ENCODE data around the gene RNF4. TPM values are rescaled to one million over a fixed set of nuclear protein-coding genes. Genes with fewer than 3 reads are reported as not detected.
"Not testable (repeated sequence)": the region's sequence is repeated elsewhere in the genome, so short reads cannot be mapped to it uniquely, and the experiment has no call there.

RNF4 gene
- total and polyA plus RNA-seq, 2 donors (not counting 1 experiment from before 2014, with no cell fraction given), result 45.6 to 72.4 TPM

DNA sequence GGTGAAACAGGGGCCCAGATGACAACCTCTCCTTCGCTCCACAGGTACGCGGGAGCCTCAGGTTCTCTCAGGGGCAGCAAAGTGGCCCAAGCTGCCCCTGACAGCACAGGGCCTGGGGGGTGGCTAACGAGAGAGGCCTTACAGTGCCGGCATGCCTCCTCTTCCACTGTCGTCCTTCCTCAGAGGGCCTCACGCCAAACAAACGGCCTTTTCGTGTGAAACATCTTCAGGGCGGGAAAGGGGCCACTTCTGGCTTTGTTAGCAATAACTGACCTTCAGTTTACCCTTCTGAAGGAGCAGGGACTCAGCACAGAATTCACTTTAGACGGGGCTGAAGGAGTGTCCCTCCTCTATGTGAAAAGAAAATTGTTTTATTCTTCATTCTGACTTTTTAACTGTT is 46.0 kb downstream of the RNF4 start:
- not testable (repeated sequence) for H3K9ac ChIP-seq (ENCODE audit: insufficient read depth, low read length); H3K4me1 ChIP-seq (ENCODE audit: control insufficient read depth, extremely low read depth, insufficient read depth, low read length); DNase-seq (ENCODE audit: low read depth in 2 of 2); H3K27ac ChIP-seq (ENCODE audit: insufficient read depth, low read length); H4K20me1 ChIP-seq (ENCODE audit: control insufficient read depth, extremely low read depth, insufficient read depth, low read length); H3K79me2 ChIP-seq (ENCODE audit: control insufficient read depth, insufficient read depth, low read length); H2AFZ ChIP-seq (ENCODE audit: low read length); H3K4me3 ChIP-seq (replicated peaks in 1 of 4; ENCODE audit: control extremely low read depth in 1 of 4, insufficient read depth in 1 of 4, low read depth in 3 of 4, low read length in 4 of 4); H3K4me2 ChIP-seq (ENCODE audit: extremely low read depth, insufficient read depth, low read length); H3K9me3 ChIP-seq (ENCODE audit: control insufficient read depth, insufficient read depth, low read depth, low read length); H3K27me3 ChIP-seq (ENCODE audit: control insufficient read depth, insufficient read depth, low read length)
- H3K36me3 ChIP-seq (ENCODE audit: control insufficient read depth, insufficient read depth, low read length), result peaks cover 22% of the 10 kb centered on the region

DNA sequence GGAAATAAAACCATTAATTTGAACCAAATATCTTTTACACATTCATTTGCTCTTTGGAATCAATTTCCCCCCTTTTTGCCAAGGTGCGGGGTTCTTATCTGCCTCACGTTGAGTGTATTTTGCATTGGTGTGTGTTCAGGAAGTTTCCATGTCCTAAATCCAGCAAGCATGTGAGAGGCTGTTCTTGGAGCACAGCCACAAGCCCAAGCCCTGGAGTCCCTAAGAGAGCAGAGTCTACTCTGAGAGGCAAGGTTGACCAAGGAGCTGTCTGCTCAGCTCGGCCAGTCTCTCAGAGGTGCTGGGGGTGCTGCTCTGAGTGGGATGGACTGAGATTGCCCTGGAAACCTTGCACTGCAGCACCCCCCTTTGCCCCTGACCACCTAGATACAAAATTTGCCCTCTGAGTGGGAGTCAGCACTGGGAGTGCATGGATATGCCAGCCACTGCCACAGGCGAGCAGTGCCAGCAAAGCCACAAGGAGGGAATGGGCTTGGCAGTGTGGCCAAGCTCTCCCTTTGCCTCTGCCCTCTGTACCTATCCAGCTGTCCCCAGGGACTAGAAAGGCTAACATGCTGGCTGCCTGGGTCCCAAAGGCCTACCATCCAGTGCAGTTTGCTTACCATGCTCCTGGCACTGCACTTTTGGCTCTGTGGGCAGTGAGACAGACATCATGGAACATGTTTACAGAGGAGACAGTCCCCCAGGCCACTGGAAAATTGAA is 47.1 kb downstream of the RNF4 start:
- no peak for DNase-seq (ENCODE audit: low read depth in 2 of 2)

DNA sequence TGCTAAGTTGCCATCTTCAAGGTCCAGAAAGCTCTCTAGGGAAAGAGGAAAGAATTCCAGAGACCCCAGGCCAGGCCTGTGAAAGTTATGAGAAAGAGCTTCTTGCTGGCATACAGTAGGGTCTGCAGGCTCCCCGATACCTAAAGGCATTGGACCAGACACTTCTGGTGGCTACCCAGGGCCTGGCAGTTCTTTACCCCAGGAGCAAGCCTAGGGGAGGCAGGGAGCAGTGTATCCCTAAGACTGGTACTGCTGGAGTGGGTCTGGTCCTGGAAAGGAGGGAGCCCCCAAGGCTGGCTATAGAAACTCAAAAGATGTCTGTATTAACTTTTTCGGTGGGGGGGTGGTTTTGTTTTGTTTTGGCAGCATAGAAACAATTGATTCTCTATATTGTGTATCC is 47.7 kb downstream of the RNF4 start:
- Histone ChIP-seq H3K4me1 (ENCODE audit: control insufficient read depth, extremely low read depth, insufficient read depth, low read length) (no peaks in the 10 kb centered on the region), H3K4me3 (replicated peaks in 1 of 4; ENCODE audit: control extremely low read depth in 1 of 4, insufficient read depth in 1 of 4, low read depth in 3 of 4, low read length in 4 of 4) (no peak overlapping the region), H3K4me2 (ENCODE audit: extremely low read depth, insufficient read depth, low read length) (no peak overlapping the region), H3K36me3 (ENCODE audit: control insufficient read depth, insufficient read depth, low read length) (peaks cover 17% of the 10 kb centered on the region), H3K79me2 (ENCODE audit: control insufficient read depth, insufficient read depth, low read length) (no peaks in the 10 kb centered on the region), H4K20me1 (ENCODE audit: control insufficient read depth, extremely low read depth, insufficient read depth, low read length) (no peaks in the 10 kb centered on the region), H3K9me3 (ENCODE audit: control insufficient read depth, insufficient read depth, low read depth, low read length) (no peaks in the 10 kb centered on the region), H3K27ac (ENCODE audit: insufficient read depth, low read length) (no peak overlapping the region), H3K27me3 (ENCODE audit: control insufficient read depth, insufficient read depth, low read length) (no peaks in the 10 kb centered on the region), H2AFZ (ENCODE audit: low read length) (no peak overlapping the region), H3K9ac (ENCODE audit: insufficient read depth, low read length) (no peak overlapping the region)
- TF ChIP-seq EZH2 (IDR thresholded peaks at IDR 0.05; ENCODE audit: low read length, missing control alignments), result no peak
- TF ChIP-seq, protein P1, sequence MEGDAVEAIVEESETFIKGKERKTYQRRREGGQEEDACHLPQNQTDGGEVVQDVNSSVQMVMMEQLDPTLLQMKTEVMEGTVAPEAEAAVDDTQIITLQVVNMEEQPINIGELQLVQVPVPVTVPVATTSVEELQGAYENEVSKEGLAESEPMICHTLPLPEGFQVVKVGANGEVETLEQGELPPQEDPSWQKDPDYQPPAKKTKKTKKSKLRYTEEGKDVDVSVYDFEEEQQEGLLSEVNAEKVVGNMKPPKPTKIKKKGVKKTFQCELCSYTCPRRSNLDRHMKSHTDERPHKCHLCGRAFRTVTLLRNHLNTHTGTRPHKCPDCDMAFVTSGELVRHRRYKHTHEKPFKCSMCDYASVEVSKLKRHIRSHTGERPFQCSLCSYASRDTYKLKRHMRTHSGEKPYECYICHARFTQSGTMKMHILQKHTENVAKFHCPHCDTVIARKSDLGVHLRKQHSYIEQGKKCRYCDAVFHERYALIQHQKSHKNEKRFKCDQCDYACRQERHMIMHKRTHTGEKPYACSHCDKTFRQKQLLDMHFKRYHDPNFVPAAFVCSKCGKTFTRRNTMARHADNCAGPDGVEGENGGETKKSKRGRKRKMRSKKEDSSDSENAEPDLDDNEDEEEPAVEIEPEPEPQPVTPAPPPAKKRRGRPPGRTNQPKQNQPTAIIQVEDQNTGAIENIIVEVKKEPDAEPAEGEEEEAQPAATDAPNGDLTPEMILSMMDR (conservative IDR thresholded peaks at IDR 0.05 in 1 of 2, IDR thresholded peaks at IDR 0.05 in 1 of 2; ENCODE audit: low read depth in 1 of 2, low read length in 2 of 2), result no peak
- no peak for DNase-seq (ENCODE audit: low read depth in 2 of 2)

More for the DNA sequence above, 47.1 kb downstream of the RNF4 start:
- Histone ChIP-seq H3K79me2 (ENCODE audit: control insufficient read depth, insufficient read depth, low read length) (no peaks in the 10 kb centered on the region), H3K4me3 (replicated peaks in 1 of 4; ENCODE audit: control extremely low read depth in 1 of 4, insufficient read depth in 1 of 4, low read depth in 3 of 4, low read length in 4 of 4) (no peak overlapping the region), H3K9ac (ENCODE audit: insufficient read depth, low read length) (no peak overlapping the region), H4K20me1 (ENCODE audit: control insufficient read depth, extremely low read depth, insufficient read depth, low read length) (no peaks in the 10 kb centered on the region), H3K36me3 (ENCODE audit: control insufficient read depth, insufficient read depth, low read length) (peaks cover 17% of the 10 kb centered on the region), H3K4me2 (ENCODE audit: extremely low read depth, insufficient read depth, low read length) (no peak overlapping the region), H3K27ac (ENCODE audit: insufficient read depth, low read length) (no peak overlapping the region), H3K9me3 (ENCODE audit: control insufficient read depth, insufficient read depth, low read depth, low read length) (no peaks in the 10 kb centered on the region), H3K27me3 (ENCODE audit: control insufficient read depth, insufficient read depth, low read length) (no peaks in the 10 kb centered on the region), H3K4me1 (ENCODE audit: control insufficient read depth, extremely low read depth, insufficient read depth, low read length) (no peaks in the 10 kb centered on the region), H2AFZ (ENCODE audit: low read length) (no peak overlapping the region)
- no peak for TF ChIP-seq EZH2 (IDR thresholded peaks at IDR 0.05; ENCODE audit: low read length, missing control alignments)
- TF ChIP-seq, protein P1 (conservative IDR thresholded peaks at IDR 0.05 in 1 of 2, IDR thresholded peaks at IDR 0.05 in 1 of 2; ENCODE audit: low read depth in 1 of 2, low read length in 2 of 2), result no peak

All from fibroblast of lung (primary cell).